Measurements from ENCODE around the gene GATA3.

DNA sequence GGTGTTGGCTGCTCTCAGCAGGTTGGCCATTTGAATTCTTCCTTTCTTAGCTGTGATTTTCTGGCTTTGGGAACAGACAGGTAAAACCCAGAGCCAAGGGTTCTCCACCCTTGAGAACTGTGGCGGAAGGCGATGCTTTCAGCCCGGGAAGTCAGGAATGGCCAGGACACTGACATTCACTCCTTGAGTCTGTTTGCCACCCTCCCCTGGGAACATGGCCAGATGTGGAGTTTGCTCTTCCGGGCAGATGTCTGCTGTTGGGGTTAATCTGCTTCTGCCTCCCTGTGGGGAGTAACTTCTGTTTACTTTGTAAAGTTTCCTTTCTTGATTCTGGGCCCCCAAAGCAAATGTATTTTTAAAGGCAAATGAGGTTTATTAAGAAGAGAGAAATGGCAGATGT is 17.7 kb downstream of the GATA3 start:
- TF ChIP-seq, protein P1, sequence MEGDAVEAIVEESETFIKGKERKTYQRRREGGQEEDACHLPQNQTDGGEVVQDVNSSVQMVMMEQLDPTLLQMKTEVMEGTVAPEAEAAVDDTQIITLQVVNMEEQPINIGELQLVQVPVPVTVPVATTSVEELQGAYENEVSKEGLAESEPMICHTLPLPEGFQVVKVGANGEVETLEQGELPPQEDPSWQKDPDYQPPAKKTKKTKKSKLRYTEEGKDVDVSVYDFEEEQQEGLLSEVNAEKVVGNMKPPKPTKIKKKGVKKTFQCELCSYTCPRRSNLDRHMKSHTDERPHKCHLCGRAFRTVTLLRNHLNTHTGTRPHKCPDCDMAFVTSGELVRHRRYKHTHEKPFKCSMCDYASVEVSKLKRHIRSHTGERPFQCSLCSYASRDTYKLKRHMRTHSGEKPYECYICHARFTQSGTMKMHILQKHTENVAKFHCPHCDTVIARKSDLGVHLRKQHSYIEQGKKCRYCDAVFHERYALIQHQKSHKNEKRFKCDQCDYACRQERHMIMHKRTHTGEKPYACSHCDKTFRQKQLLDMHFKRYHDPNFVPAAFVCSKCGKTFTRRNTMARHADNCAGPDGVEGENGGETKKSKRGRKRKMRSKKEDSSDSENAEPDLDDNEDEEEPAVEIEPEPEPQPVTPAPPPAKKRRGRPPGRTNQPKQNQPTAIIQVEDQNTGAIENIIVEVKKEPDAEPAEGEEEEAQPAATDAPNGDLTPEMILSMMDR (IDR thresholded peaks at IDR 0.05) = no peak
- TF ChIP-seq POLR2A (IDR thresholded peaks at IDR 0.05) (no peak), EP300 (IDR thresholded peaks at IDR 0.05) (no peak)
